Retina (tissue), 1 donor: Measurements from ENCODE around the gene COL11A2.

Experiments
- DNase-seq: peaks from one replicate; pipeline ENCODE4 v3.0.0-alpha.2; 2016

COL11A2 gene

DNA sequence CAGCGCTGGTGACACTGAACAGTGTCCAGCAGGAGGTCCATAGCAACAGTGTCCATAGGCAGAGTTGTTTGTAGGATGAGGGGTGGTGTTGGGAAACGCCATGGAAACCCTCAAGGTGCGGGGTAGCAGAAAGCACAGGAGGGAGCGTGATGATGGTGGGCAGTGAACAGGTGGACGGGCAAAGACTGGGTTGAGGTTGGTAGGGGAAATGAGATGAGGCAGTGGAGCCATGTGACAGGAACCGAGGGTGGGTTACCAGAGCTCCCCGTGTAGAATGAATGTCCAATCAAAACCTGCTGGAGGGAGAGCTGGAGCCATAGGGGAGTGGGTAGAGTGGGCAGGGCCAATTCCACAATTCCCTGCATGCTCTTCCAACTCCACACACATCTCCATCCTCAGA, 78.5 kb downstream of the COL11A2 start:
- DNase-seq, result no peak
